DMS53 treated with DMSO at 0.1 percent for 48 hours (cell line): ENCODE measurements around the gene NEU3.
"Not testable (repeated sequence)": the region's sequence is repeated elsewhere in the genome, so short reads cannot be mapped to it uniquely, and the experiment has no call there.

ENCODE experiments used
- DNase-seq: peaks from one replicate; lab custom pipeline; 2025; ENCODE audit not compliant: unreplicated experiment; lab: John Stamatoyannopoulos, UW

The NEU3 gene, protein sequence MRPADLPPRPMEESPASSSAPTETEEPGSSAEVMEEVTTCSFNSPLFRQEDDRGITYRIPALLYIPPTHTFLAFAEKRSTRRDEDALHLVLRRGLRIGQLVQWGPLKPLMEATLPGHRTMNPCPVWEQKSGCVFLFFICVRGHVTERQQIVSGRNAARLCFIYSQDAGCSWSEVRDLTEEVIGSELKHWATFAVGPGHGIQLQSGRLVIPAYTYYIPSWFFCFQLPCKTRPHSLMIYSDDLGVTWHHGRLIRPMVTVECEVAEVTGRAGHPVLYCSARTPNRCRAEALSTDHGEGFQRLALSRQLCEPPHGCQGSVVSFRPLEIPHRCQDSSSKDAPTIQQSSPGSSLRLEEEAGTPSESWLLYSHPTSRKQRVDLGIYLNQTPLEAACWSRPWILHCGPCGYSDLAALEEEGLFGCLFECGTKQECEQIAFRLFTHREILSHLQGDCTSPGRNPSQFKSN

DNA sequence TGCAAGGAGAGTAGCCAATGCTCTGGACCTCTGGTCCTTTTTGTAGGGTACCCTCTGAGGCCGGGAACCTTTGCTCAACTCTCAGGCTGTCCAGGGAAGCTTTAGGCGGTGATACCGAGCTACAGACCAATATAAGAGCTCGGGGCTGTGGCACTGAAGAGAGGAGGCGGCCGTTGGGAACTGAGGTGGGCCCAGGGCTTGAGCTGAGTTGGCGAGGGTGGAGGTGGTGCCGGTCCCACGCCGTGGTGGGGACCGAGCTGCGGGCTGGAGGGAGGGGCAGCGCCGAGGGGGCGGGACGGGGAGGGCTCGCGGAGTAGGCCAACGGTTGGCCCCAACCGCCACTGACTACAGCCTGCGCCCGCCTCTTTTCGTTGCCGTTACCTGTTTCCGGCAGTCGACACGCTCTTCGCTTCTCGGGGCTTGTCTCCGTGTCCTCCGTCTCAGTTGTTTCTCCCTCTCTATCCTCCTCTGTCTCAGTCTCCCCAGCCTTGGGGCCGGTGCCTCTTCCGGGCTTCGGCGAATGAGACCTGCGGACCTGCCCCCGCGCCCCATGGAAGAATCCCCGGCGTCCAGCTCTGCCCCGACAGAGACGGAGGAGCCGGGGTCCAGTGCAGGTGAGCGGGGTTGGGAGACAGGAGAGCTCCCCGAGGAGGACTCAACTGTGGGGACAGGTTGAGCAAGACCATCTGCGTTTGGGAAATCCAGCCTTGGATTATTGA is at the start of gene NEU3:
TSS of gene NEU3 (plus strand) at position 393 of the 719 bp plus-strand sequence. CDS start at position 521, 128 bp downstream.
- DNase-seq: peak; percentile 95

DNA sequence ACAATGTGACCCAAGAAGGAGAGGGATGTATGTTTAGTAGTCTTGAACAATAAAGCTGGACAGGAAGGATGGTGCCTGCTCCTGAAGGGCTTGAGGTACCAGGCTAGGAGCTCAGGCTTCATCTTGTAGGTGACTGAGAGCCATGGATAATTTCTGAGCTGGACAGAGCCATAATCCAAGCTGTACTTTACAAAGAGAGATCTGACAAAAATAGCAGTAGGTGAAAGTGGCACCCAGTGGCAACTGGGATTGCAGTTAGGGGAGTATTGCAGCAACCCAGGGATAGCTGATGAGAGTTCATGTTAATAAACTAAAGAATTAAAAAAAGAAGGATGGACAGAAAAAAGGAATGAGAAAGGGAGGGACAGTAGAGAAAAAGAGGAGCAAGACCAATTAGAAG is 47.2 kb upstream of the NEU3 start:
- no peak for DNase-seq

DNA sequence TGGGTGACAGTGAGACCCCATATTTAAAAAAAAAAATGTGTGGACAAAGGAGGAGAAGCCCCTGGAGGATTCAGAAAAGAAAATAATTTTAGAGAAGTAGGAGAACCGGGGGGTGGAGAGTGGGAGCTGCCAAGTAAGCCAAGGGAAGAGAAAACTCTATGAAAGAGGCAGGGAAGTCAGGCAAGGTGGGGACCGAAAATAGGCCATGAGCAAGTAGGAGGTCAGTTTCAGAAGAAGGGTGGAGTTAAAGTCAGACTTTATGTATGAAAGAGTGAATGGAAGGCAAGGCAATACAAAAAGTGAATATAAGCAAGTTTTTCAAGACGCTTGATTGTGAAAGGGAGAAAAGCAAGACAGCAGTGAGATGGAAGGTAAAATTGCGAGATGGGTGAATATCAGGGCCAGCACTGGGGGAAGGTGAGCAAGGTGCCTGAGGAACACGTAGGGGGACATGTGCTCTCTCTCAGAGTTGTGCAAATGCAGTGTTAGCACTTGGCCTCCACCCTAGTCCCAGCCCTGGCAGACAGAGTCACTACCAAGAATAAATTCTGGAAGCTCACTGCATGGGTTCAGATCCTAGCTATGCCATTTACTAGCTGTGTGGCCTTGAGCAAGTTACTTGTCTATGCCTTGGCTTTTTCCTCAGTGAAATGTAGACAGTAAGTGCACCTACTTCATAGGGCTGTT is 46.5 kb upstream of the NEU3 start:
- no peak for DNase-seq

DNA sequence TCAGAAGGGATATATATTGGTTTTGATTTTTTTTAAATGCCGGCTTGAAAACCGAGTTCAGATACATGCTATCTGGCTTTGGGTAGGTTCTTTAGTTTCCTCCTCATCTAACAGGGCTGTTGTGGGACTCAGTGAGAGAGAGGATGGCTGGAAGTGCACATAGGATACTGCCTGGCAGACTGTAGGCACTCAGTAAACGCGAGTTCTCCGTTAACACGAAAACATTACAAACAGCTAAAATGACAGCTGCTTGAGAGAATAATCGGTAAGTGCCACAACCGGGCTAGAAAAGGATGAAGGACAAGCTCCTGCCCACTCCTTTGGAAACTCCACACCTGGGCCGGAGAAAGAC is 40.2 kb upstream of the NEU3 start:
- DNase-seq: peak; percentile 67

DNA sequence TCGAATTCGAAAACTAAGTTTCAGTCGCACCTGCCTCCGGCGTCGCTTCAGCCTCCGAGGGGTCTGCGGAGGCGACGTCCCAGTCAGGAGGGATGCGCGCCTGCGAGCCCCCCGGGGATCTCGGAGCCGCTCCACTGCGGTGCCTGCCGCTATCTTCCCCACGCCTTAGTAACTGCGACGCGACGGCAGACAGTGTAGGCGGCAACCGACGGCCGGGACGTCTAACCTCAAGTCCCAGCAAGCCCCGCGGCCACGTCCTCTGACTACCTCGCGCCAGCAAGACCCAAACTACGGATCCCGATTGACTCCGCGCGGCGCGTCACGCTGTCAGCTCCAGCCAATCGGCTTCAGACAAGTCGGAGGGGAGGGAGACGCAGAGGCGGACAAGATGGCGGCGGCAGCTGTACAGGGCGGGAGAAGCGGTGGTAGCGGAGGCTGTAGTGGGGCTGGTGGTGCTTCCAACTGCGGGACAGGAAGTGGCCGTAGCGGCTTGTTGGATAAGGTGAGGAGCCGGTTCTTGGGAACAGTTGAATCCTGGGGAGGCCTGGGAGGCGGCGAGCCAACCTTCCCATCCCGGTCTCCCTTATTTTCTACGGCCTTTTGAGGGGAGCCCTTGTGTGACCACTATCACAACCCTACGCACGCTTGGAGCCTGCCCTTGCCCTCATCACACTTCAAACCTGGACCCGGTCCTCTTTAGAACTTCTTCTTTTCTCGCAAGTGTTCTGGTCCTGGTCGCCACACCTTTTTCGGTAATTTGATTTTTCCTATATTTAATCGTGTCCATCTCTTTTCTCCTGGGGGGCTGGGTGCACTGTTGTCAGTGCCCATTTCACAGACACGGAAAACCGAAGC is 39.6 kb upstream of the NEU3 start, which contains the start of the genes SPCS2 and XRRA1:
TSS of gene SPCS2 (plus strand) at position 369 of the 855 bp plus-strand sequence. CDS start at position 389, 20 bp downstream.
TSS of gene XRRA1 (minus strand) at position 194 of the 855 bp plus-strand sequence. CDS start 8,213 bp downstream, outside the sequence.
- peak; percentile 100 for DNase-seq

DNA sequence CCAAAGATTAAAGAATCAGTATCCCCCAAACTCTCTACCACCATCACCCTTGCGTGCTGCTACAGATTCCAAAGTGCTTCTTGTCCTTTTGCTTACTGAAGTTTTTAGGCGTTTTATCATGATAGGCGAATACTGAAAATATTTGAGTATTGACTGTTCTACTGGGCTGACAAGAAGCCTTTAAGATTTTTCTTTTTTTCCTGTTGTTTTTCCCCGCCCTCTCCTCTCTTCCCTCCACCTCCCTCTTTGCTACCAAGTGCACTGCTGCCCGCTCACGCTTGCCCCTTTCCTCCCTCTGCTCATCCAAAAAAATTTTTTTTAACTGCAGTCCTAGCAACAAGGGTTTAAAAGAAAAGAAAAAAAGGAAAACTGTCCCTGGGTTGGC is 39.0 kb upstream of the NEU3 start:
- no peak for DNase-seq

DNA sequence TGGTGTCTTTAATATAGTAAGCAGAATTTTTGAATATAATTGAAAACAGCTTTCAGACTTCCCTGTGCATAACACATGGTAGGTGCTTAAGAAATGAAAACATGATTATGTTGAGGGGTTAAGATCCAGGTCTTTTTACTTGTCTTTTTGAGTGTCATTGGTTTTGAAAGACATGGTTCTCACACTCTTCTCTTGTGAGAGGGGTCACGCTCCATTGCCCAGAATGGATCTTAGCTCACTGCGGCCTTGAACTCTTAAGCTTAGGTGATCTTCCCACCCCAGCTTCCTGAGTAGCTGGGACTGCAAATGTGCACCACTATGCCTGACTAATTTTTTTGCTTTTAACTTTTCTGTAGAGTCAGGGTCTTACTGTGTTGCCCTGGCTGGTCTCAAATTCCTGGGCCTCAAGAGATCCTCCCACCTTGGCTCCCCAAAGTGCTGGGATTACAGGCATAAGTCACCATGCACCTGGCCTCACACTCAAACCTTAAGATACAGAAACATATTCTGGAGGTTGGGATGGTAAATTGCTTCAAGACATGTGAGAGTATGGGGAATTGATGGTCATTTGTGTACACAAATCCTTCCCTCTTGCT is 38.3 kb upstream of the NEU3 start:
- no peak for DNase-seq

DNA sequence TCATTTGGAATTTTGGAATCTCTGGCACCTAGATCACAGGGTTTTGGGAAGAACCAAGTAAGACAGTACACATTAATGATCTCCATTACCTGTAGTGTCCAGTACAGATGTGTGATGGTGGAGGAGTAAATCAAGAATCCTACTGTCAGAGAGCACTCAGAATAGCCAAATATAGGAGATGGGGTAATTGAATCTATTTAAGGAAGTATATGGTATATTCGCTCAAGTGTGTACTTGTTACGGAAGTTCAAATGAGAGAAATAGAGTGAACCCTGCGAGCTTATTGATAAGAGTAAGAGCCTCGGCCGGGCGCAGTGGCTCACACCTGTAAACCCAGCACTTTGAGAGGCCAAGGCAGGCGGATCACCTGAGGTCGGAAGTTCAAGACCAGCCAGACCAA is 37.5 kb upstream of the NEU3 start:
- no peak for DNase-seq

DNA sequence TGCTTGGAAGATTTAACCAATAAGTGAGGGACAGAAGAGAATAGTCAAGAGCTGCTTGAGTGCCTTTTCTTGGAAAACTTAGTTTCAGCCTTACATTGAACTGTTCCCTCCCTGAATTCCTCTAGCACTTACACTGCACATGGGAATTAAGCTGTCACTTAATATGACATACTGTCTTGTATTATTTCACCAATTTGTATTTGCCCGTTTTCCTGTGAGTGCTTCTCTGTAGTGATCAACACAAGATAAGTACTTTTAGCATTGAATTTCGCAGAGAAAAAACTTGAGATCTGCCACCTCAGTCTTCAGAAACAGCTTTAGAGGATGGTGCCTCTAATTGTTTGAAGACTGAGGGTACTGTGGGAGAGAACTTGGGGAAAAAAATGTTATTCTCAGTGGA is 36.0 kb upstream of the NEU3 start:
- no peak for DNase-seq

DNA sequence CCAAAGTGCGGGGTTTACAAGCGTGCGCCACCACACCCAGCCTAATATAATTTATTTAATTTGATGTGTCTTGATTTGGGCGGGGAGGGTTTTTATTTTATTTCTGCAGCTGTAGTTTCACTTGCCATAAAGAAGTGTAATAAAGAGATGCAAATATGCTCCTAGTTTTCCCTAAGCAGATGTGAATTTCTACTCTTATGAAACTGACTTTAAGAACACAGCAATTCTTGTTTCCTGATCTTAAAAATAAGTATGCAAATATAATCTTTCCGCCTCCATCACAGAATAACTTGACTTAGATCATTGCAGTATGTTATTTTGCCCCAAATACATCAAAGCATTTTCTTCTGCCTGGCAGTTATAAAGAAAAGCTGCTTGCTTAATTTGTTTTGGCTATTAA is 35.3 kb upstream of the NEU3 start:
- no peak for DNase-seq

DNA sequence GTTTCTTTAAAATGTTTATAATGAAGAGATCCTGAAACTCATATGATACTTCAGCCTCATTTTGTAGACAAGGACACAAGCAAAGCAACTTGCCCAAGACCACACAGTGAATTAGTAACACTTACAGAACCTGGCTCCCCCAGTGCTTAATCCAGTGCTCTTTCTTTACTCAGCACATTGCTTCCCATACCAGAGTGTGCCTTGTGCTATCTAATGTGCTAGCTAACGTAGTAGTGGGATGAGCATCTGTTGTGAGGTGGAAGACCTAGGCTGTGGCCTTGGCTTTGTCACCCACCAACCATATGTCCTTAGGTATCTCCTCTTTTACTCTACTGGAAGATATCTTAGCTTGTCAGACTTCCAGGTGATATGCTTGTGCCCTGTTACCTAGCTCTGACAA is 34.5 kb upstream of the NEU3 start:
- DNase-seq: no peak

DNA sequence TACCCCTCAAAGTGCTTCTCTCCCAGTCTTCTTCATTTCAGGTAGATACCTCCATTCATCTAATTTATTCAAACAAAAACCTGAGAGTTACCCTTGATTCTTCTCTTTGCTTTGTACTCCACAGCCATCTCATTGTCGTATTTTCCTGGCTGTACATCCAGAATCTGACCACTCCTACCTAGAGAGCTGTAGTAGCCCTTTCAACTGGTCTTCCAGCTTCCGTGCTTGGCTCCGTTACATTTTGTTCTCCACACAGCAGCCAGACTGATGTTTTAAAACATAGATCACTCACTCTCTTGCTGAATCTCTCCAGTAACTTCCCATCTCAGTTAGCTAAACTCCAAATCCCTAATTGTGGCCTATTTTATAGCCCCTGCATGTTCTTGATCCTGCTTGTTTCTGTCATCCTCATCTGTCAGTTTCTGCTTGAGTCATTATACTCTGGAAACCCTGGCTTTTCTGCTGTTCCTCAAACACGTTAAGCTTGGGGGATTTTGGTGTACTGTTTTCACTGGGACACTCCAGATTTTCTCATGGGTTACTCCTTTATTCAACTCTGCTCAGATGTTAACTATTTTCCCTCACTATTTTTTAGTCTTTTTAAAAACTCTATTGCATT is 32.2 kb upstream of the NEU3 start:
- no peak for DNase-seq

DNA sequence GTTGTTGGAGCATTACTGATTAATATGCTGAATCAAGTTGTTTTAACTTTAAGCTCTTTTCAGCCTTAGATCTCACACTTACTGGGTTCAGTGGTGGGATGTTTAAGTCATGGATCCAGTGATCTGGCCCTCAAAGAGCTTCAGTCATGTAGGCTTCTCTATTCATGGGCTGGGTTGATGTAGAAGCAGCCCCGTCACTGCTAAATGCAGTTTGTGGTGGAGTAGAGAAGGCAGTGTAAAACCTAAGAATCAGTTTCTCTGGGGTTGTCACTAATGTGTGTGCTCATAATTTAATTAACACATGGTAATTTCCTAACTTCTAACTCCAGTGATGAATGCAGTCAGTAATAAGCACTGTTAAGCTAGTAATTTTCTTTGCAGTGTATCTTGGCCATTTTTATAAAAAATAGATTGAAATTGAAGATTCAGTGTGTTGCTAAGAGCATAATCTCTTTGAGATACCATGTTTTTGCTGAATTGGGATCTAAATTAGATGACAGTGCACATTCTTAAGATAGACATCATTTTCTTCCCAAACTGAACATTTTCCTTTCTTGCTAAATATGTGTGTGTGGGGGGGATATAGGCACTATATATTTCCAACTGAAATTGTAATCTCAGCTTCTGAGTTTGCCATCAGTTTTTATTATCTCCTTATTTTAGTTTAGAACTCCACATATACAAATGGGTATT is 30.6 kb upstream of the NEU3 start:
- DNase-seq: no peak

DNA sequence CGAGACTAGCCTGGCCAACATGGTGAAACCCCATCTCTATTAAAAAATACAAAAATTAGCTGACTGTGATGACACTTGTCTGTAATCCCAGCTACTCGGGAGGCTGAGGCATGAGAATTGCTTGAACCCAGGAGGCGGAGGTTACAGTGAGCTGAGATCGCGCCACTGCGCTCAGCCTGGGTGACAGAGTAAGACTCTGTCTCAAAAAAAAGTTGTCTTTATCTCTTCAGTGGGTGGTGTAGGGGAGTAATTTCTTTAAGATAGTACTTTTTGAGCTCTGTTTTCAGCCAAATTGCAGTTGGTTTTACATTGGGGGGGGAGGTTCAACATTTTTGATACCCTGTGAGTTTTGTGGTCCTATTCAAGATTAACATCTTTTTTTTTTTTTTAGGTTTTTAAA is 28.6 kb upstream of the NEU3 start:
- DNase-seq: not testable (repeated sequence)

DNA sequence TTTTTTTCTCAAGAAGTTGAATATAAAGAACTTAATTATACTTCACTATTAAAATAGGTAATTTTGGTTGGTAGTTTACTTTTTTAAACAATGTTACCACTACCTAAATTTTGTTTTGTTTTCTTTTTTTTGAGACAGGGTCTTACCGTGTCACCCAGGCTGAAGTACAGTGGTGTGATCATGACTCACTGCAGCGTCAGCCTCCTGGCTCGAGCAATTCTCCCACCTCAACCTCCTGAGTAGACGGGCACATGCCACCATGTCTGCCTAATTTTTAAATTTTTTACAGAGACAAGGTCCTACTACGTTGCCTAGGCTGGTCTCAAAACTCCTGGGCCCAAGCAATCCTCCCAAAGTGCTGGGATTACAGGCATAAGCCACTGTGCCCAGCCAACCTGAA is 22.1 kb upstream of the NEU3 start:
- DNase-seq: no peak

DNA sequence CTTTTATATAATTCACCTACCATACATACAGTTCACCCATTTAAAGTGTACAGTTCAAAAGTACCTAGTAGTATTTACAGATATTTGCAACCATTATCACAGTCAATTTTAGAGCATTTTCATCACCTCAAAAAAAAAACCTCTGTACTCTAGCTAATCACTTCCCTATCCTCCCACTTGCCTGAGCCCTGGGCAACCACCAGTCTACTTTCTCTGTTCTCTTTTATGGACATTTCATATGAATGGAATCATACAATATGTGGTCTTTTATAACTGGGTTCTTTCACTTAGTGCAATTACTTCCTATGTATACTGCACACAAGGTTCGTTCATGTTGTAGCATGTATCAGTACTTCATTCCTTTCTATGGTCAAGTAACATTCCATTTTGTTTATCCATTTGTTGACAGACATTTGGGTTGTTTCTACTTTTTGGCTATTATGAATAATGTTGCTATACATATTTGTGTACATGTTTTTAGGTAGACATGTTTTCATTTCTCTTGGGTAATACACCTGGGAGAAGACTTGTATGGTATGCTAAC is 17.8 kb upstream of the NEU3 start:
- DNase-seq: no peak

DNA sequence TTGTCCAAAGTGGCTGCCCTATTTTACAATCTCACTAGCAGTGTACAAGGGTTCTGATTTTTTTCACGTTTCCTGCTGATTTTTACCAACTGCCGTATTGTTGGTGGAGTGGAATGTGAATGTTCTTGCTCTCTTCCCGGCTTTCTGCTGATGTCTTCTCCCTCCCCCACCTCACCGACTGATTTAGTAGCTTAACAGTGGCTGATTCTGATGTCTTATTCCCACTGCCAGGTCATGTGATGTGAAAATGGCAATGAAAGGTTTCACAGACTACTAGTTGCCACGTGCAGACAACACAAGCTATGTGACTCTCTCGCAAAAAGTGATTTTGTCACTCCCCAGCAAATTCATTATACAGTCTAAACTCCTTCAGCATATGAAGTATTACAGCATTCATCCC is 17.3 kb upstream of the NEU3 start:
- DNase-seq: no peak

DNA sequence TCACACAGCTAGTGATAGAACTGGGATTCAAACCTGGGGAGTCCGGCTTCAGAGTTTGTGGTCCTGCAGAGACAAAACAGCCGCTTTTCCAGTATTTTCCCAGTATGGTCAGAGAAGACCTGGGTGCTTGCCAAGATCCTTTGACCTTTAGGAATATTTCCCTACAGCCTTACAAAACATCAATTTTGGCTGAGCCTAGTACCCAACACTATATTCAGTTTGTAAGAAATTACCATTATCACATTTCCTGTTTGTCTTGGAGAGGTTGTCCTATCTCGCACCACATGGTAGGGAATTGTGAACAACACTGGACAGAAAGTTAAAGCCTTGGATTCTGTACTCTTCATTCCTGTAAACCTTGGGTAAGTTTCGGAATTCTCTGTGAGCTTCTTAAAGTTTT is 10.7 kb upstream of the NEU3 start:
- no peak for DNase-seq

DNA sequence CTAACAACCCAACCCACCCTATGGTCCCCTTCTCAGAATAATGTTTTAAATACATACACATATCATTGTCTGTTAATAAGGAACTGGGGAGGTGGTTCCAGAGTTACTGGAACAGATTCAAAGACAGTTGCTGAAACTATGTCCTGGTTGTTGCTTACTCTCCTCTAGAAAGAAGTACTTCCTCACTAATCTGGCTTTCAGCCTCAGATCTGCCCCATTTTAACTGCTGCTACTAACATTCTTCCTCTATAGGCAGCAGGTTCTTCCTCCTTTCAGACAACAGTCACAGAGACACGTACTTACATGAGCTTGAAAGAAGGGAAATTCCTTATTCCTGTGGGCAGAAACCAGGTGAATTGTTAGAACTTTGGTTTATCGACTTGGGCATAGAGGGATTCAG is 8.1 kb upstream of the NEU3 start:
- DNase-seq: no peak
